GM12878 (cell line): ENCODE measurements around the gene KLF15. TPM values are rescaled to one million over a fixed set of nuclear protein-coding genes. Genes with fewer than 3 reads are reported as not detected.

Experiments
- ATAC-seq: fragments of 200-7000 bp; cut with Tn5 transposase; 3 replicates; pipeline ENCODE4 v1.9.1; 2020; ENCODE audit warnings: mild to moderate bottlenecking, moderate library complexity
- BruUV-seq: library from RNA; stranded (reverse); fragments of 400-500 nt; replicated peaks from 2 replicates; lab custom pipeline; 2021; lab: Mats Ljungman, UMichigan
- CTCF ChIA-PET: fragments of 300-600 bp; sonication (Branson Sonifier 250); formaldehyde crosslinking; extraction: SDS; loops from one replicate; lab custom pipeline; 2021; ENCODE audit warnings: inconsistent platforms; lab: Yijun Ruan, JAX
- POLR2A ChIA-PET: fragments of 350-600 bp; formaldehyde crosslinking; extraction: SDS; loops from one replicate; lab custom pipeline; 2021; ENCODE audit warnings: inconsistent platforms; lab: Charles Lee
- RAD21 ChIA-PET: fragments of 300-600 bp; sonication (Branson Sonifier 250); formaldehyde crosslinking; loops from one replicate; lab custom pipeline; 2023; ENCODE audit warnings: antibody characterized with exemption; ENCODE audit not compliant: unreplicated experiment; lab: Charles Lee
- SMC1A ChIA-PET: fragments of 300-600 bp; sonication (Branson Sonifier 250); formaldehyde crosslinking; loops from one replicate; lab custom pipeline; 2023; ENCODE audit not compliant: unreplicated experiment, uncharacterized antibody; lab: Charles Lee
- DNase-seq: peaks from one replicate; pipeline ENCODE4 v3.0.0-alpha.2; 2011; ENCODE audit warnings: low read depth, low spot score
- FAIRE-seq: peaks from 3 replicates; lab custom pipeline; 2011; peaks lifted over from hg19 to GRCh38; lab: Jason Lieb, UNC
- H2AFZ ChIP-seq: 2 replicates; pipeline ENCODE4 v1.6.0; 2011; ENCODE audit warnings: low read depth, low read length, control low read depth; ENCODE audit not compliant: control insufficient read depth
- H3K27ac ChIP-seq: 2 replicates; pipeline ENCODE4 v1.5.1; 2011; ENCODE audit warnings: control low read depth; ENCODE audit not compliant: control insufficient read depth, insufficient read depth
- H3K27me3 ChIP-seq, 2 experiments: replicated peaks in 1 of 2; 2 replicates each; pipeline versions ENCODE4 v1.6.0 to v1.6.1; 2011; ENCODE audit warnings: low read length in 1 of 2; ENCODE audit not compliant: control insufficient read depth in 2 of 2, insufficient read depth in 2 of 2
- H3K36me3 ChIP-seq, 2 experiments: 2 replicates each; pipeline ENCODE4 v1.5.1; 2011; ENCODE audit warnings: low read length in 1 of 2; ENCODE audit not compliant: control insufficient read depth in 2 of 2, insufficient read depth in 2 of 2
- H3K4me1 ChIP-seq: 2 replicates; pipeline ENCODE4 v1.6.1; 2011; ENCODE audit warnings: mild to moderate bottlenecking, low read length, moderate library complexity, mixed read lengths; ENCODE audit not compliant: control insufficient read depth, insufficient read depth
- H3K4me2 ChIP-seq: 2 replicates; pipeline ENCODE4 v1.6.0; 2011; ENCODE audit warnings: control low read depth; ENCODE audit not compliant: control insufficient read depth, insufficient read depth
- H3K4me3 ChIP-seq: fragments of 200-600 bp; sonication (generic); 2 replicates; pipeline ENCODE4 v1.5.1; 2016
- H3K79me2 ChIP-seq: 2 replicates; pipeline ENCODE4 v1.6.0; 2011; ENCODE audit warnings: low read length; ENCODE audit not compliant: control insufficient read depth, insufficient read depth
- H3K9ac ChIP-seq: 2 replicates; pipeline ENCODE4 v1.8.0; 2011; ENCODE audit warnings: low read length, control low read depth, mixed read lengths; ENCODE audit not compliant: control insufficient read depth, insufficient read depth
- H3K9me3 ChIP-seq: replicated peaks from 3 replicates; pipeline ENCODE4 v1.5.1; 2011; ENCODE audit warnings: mild to moderate bottlenecking, low read length; ENCODE audit not compliant: control insufficient read depth, insufficient read depth
- H4K20me1 ChIP-seq: 2 replicates; pipeline ENCODE4 v1.6.0; 2011; ENCODE audit not compliant: control insufficient read depth, insufficient read depth
- CREB1 ChIP-seq: IDR thresholded peaks from 2 replicates; pipeline ENCODE4 v1.6.1; 2012; ENCODE audit warnings: low read depth, mild to moderate bottlenecking, inconsistent platforms
- DPF2 ChIP-seq: fragments of 450-650 bp; IDR thresholded peaks from 2 replicates; pipeline ENCODE4 v1.6.1; 2017; ENCODE audit warnings: mild to moderate bottlenecking
- EGR1 ChIP-seq, 2 experiments: IDR thresholded peaks; 1 replicate in 1 of 2; 2 replicates in 1 of 2; pipeline ENCODE4 v1.6.1; 2011 to 2012; ENCODE audit warnings: low read depth in 2 of 2, low read length in 2 of 2, borderline replicate concordance in 1 of 2, mild to moderate bottlenecking in 1 of 2, moderate library complexity in 1 of 2
- FOS ChIP-seq: IDR thresholded peaks from 3 replicates; pipeline ENCODE4 v1.6.1; 2011; ENCODE audit warnings: borderline replicate concordance; ENCODE audit not compliant: insufficient read length; ENCODE audit errors: extremely low read depth
- FOXM1 ChIP-seq: IDR thresholded peaks from 2 replicates; pipeline ENCODE4 v1.6.1; 2012; ENCODE audit warnings: low read depth, mild to moderate bottlenecking, inconsistent platforms, low read length, moderate library complexity
- HCFC1 ChIP-seq: fragments of 150-350 bp; IDR thresholded peaks from 2 replicates; pipeline ENCODE4 v1.6.1; 2014; ENCODE audit warnings: low read length
- IKZF1 ChIP-seq: fragments of 450-650 bp; conservative IDR thresholded peaks from 2 replicates; pipeline ENCODE4 v1.6.1; 2017; ENCODE audit warnings: antibody characterized with exemption, mild to moderate bottlenecking
- JUND ChIP-seq: IDR thresholded peaks from 2 replicates; pipeline ENCODE4 v1.6.1; 2012; ENCODE audit warnings: low read depth, mild to moderate bottlenecking, low read length, improper control_type of control experiment, moderate library complexity
- NFIC ChIP-seq: IDR thresholded peaks from 2 replicates; pipeline ENCODE4 v1.6.1; 2012; ENCODE audit warnings: low read depth, mild to moderate bottlenecking, inconsistent platforms, low read length, moderate library complexity
- PAX8 ChIP-seq: fragments of 450-650 bp; IDR thresholded peaks from 2 replicates; pipeline ENCODE4 v1.6.1; 2017; ENCODE audit warnings: mild to moderate bottlenecking, moderate library complexity
- REST ChIP-seq: IDR thresholded peaks from 2 replicates; pipeline ENCODE4 v1.6.1; 2012; ENCODE audit warnings: mild to moderate bottlenecking, low read depth, low read length
- RUNX3 ChIP-seq: IDR thresholded peaks from 2 replicates; pipeline ENCODE4 v1.6.1; 2012; ENCODE audit warnings: low read length, inconsistent platforms
- SMAD1 ChIP-seq: fragments of 450-650 bp; IDR thresholded peaks from 2 replicates; pipeline ENCODE4 v1.6.1; 2018; ENCODE audit warnings: mild to moderate bottlenecking, low read depth; ENCODE audit not compliant: partially characterized antibody
- SREBF1 ChIP-seq: IDR thresholded peaks from 2 replicates; pipeline ENCODE4 v1.6.1; 2012; ENCODE audit warnings: mild to moderate bottlenecking, low read length
- SREBF2 ChIP-seq: IDR thresholded peaks from 2 replicates; pipeline ENCODE4 v1.6.1; 2012; ENCODE audit warnings: mild to moderate bottlenecking, low read length
- WGBS: methylation state at CpG from one replicate; pipeline ENCODE4 v1.1.6; 2016; ENCODE audit warnings: low lambda C conversion rate; ENCODE audit not compliant: insufficient replicate concordance, insufficient coverage; ENCODE audit errors: missing lambda C conversion rate; 5-methylcytosine and 5-hydroxymethylcytosine counted together
- in situ Hi-C: fragments of 300-500 bp; cut with MboI; formaldehyde crosslinking; loops from 9 replicates; pipeline ENCODE4 v1.14.3; 2018; ENCODE audit warnings: mixed read lengths
- intact Hi-C: fragments of 100-400 bp; cut with micrococcal nuclease; formaldehyde crosslinking; loops from one replicate; pipeline ENCODE4 v1.14.2; 2022; ENCODE audit not compliant: unreplicated experiment
- polyA plus RNA-seq, 11 experiments: library from polyadenylated mRNA; depleted of rRNA in 4 of 11; unstranded in 6 of 11; stranded (reverse) in 5 of 11; fragments of >200 nt; fragmentation: Nextera tagmentation in 4 of 11; fragmentation: Illumina TruSeq in 1 of 11; extraction: Ambion mirVana in 4 of 11; extraction: Trizol in 1 of 11; gene quantifications; 1 replicate in 1 of 11; 2 replicates in 10 of 11; pipeline versions ENCODE4 v1.2.1 to v1.2.3, GENCODE V29; 2011 to 2016; ENCODE audit warnings: inconsistent platforms in 2 of 11, missing spikeins in 2 of 11, low read depth in 1 of 11
- total RNA-seq, 4 experiments: library from RNA; depleted of rRNA in 3 of 4; stranded (reverse); fragments of >200 nt in 3 of 4; fragmentation: Illumina TruSeq in 1 of 4; extraction: Trizol in 1 of 4; gene quantifications; 2 replicates each; pipeline versions ENCODE4 v1.2.1 to v1.2.3, GENCODE V29; 2013 to 2021
- TF ChIP-seq, protein P1 (sequence below): IDR thresholded peaks from 2 replicates; pipeline ENCODE4 v1.6.1; 2012; ENCODE audit warnings: improper control_type of control experiment, low read depth, low read length; ENCODE audit not compliant: insufficient replicate concordance

The KLF15 gene
- total and polyA plus RNA-seq, 10 of the 15 experiments (the other 5 are each of a cell fraction or from before 2014, with no cell fraction given) = 0.15 TPM; not detected in 9

DNA sequence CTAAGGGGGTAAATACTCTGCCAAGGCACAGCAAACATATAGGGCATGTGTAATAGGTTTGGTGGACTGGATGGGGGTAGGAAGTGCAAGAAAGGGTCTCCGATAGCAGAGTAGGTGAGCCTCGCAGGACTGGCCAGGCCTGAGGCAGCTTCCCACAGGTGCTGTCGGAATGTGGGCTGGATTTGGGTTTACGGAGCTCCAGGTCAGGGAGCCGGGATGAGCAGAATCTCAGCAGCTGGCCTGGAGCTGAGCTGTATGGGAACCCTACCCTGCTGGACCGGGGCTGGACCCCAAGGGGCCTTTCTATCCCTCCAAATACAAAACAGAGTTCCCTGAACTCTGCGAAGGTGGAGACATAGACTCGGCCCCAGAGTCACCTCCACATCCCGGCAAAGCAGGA lies 15.0 kb downstream of the KLF15 start (continued):
- no peak for TF ChIP-seq RUNX3
- TF ChIP-seq FOS = no peak
- TF ChIP-seq CREB1 = no peak
- TF ChIP-seq, all 136 proteins: peak for 0

DNA sequence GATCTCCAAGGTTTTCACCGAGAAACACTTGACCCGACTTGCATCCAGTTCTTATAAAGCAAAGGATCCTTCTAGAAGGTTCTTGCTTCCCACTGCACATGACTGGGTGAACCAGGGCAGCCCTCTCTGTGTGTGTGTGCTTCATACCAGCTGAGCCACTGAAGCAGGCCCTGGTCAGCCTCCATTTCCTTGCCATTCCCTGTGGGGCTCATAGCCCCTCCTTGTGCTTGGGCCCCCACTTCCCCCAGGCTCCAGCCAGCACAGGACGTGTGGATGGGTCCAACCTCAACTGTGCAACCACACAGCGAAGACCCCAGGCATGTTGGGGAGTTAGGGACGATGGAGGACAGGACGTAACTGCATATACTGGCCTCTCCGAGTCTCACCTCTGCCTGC lies 15.5 kb downstream of the KLF15 start:
- Histone ChIP-seq H3K9me3 (no peaks in the 10 kb centered on the region), H3K27ac (no peak overlapping the region), H2AFZ (no peak overlapping the region), H4K20me1 (no peaks in the 10 kb centered on the region), H3K4me2 (no peak overlapping the region), H3K4me3 (no peak overlapping the region), H3K79me2 (no peaks in the 10 kb centered on the region), H3K27me3 (no peaks in the 10 kb centered on the region; a peak in 1 of 4 replicates), H3K4me1 (no peaks in the 10 kb centered on the region), H3K9ac (no peak overlapping the region), H3K36me3 (no peaks in the 10 kb centered on the region)
- DNase-seq (no peak), FAIRE-seq (no peak), ATAC-seq (no peak)
- RAD21 ChIA-PET = no interaction called here
- BruUV-seq = no TSS peak
- POLR2A ChIA-PET = no interaction called here
- SMC1A ChIA-PET = no interaction called here
- in situ Hi-C loops = no loop called here
- 25% methylated on average over 7 of the region's 7 CpGs for WGBS
- intact Hi-C loops = no loop called here
- CTCF ChIA-PET = no interaction called here
- no peak for TF ChIP-seq SREBF1
- TF ChIP-seq NFIC = no peak
- TF ChIP-seq, protein P1, sequence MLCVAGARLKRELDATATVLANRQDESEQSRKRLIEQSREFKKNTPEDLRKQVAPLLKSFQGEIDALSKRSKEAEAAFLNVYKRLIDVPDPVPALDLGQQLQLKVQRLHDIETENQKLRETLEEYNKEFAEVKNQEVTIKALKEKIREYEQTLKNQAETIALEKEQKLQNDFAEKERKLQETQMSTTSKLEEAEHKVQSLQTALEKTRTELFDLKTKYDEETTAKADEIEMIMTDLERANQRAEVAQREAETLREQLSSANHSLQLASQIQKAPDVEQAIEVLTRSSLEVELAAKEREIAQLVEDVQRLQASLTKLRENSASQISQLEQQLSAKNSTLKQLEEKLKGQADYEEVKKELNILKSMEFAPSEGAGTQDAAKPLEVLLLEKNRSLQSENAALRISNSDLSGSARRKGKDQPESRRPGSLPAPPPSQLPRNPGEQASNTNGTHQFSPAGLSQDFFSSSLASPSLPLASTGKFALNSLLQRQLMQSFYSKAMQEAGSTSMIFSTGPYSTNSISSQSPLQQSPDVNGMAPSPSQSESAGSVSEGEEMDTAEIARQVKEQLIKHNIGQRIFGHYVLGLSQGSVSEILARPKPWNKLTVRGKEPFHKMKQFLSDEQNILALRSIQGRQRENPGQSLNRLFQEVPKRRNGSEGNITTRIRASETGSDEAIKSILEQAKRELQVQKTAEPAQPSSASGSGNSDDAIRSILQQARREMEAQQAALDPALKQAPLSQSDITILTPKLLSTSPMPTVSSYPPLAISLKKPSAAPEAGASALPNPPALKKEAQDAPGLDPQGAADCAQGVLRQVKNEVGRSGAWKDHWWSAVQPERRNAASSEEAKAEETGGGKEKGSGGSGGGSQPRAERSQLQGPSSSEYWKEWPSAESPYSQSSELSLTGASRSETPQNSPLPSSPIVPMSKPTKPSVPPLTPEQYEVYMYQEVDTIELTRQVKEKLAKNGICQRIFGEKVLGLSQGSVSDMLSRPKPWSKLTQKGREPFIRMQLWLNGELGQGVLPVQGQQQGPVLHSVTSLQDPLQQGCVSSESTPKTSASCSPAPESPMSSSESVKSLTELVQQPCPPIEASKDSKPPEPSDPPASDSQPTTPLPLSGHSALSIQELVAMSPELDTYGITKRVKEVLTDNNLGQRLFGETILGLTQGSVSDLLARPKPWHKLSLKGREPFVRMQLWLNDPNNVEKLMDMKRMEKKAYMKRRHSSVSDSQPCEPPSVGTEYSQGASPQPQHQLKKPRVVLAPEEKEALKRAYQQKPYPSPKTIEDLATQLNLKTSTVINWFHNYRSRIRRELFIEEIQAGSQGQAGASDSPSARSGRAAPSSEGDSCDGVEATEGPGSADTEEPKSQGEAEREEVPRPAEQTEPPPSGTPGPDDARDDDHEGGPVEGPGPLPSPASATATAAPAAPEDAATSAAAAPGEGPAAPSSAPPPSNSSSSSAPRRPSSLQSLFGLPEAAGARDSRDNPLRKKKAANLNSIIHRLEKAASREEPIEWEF = no peak
- TF ChIP-seq SMAD1 = no peak
- no peak for TF ChIP-seq IKZF1
- no peak for TF ChIP-seq JUND
- TF ChIP-seq HCFC1 = no peak
- no peak for TF ChIP-seq REST
- no peak for TF ChIP-seq PAX8
- no peak for TF ChIP-seq EGR1 (IDR thresholded peaks at IDR 0.05; ENCODE audit: borderline replicate concordance in 1 of 2, low read depth in 2 of 2, low read length in 2 of 2)
- no peak for TF ChIP-seq DPF2
- no peak for TF ChIP-seq SREBF2
- no peak for TF ChIP-seq FOXM1
